ENCODE measurements around the gene IQCC. TPM values are rescaled to one million over a fixed set of nuclear protein-coding genes. Genes with fewer than 3 reads are reported as not detected.

The IQCC gene
- polyA plus RNA-seq, 3 donors, result 0.56 to 1.5 (median 0.79) TPM

DNA sequence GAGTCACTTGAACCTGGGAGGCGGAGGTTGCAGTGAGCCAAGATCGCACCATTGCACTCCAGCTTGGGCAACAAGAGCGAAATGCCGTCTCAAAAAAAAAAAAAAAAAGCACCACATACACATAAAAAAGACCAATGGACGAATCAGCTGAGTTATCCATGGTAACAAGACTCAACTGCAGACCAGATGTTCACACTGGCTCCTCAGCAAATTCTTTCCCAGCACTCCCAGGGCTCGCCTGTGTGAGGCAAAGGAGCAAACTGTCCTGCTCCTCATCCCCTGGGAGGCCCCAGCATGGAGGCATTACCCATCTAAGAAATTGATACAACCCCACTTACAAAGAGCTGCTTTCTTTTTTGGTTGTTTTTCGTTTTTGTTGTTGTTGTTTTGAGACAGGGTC lies 13.6 kb downstream of the IQCC start:
- no peak overlapping the region for H3K27ac ChIP-seq (ENCODE audit: low read depth, low read length)
- 82 to 87% (median 87%) methylated on average over 5 to 7 of the region's 7 CpGs for WGBS, 3 donors

- no peak overlapping the region for H3K27ac ChIP-seq (ENCODE audit: low read depth, low read length)
- WGBS, 3 donors, result 86 to 96% (median 91%) methylated on average over 4 of the region's 4 CpGs
Measured at GRCh38 chr1:32220746-32221580, 15.5 kb downstream of the IQCC start.

DNA sequence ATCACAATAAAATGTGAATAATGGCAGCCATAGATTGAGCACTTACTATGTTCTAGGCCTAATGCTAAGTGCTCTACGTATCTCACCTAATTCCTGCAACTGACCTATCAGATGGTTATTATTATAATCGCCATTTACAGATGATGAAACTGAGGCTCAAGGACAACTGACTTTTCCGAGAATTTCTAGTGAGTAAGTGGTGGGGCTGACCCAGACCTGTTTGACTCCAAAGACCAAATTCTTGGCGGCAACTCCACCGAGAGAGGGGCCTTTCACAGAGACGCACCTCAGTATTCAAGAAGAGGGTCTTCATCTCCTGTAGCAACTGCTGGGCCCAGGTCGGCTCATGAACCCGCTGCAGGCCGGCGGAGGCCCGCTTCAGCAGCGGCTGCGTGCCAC lies 16.1 kb downstream of the IQCC start:
- 7 to 12% (median 8%) methylated on average over 13 of the region's 13 CpGs for WGBS, 3 donors
- peak overlapping the region; percentile 45 for H3K27ac ChIP-seq (ENCODE audit: low read depth, low read length)

DNA sequence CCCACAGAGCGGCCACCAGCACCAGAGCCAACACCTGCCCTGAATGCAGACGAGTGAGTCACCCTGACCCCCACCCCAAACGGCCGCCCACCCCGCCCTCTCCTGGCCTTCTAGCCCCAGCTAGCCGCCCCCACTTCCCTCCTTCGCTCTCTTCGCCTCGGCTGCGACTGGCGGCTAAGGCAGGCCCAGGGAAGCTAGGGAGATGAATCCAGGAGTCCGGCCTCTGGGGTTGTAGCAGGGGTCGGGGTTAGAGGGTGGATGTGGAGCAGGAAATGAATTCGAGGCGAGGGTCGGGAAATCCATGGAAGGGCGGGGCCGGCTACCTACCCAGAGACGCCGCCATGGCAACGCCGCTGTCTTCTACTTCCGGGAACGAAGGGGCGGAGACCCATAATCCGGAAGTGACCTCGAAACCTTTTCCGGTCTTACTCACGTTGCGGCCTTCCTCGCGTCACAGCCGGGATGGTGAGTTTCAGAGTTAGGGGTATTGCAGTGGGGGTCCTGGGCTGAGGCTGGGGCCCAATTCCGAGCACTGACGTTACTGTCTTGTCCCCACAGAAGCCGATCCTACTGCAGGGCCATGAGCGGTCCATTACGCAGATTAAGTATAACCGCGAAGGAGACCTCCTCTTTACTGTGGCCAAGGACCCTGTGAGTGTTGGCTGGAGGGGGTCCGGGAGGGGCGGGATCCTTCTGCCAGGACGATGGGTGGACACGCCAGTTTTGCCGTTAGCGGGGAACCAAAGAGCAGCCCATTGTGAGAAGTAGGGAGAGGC lies 16.7 kb downstream of the IQCC start, which contains the start of the genes EIF3I and TMEM234:
Gene EIF3I (plus strand): TSS at position 428 of the 776 bp plus-strand sequence. CDS start 35 bp downstream, at position 463.
Gene TMEM234 (minus strand): TSS at position 374 of the 776 bp plus-strand sequence. CDS start 31 bp downstream, at position 343.
- 0 to 1% (median 1%) methylated on average over 43 to 46 of the region's 46 CpGs for WGBS, 3 donors
- peak within 1 kb of the TSS; percentile 71 for H3K27ac ChIP-seq (ENCODE audit: low read depth, low read length)

DNA sequence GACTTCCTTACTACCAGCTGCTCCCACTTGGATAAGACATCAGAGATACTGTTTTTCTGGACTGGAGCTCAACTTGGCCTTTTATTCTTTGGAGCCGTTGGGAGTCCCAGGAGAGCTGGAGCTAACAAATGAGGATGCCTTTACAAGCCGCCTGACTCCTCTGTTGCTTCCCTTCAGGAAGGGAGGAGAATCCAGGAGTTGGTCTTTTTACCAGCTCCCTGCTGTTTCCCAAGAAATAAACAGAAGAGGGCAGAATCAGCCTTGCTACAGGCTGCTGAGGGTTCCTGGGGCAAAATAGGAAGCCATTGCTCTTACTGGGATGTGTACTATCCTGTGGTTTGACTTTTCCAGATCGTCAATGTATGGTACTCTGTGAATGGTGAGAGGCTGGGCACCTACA lies 18.2 kb downstream of the IQCC start:
- WGBS, 3 donors, result 54 to 72% (median 59%) methylated on average over 3 of the region's 3 CpGs
- peak overlapping the region; percentile 51 for H3K27ac ChIP-seq (ENCODE audit: low read depth, low read length)

DNA sequence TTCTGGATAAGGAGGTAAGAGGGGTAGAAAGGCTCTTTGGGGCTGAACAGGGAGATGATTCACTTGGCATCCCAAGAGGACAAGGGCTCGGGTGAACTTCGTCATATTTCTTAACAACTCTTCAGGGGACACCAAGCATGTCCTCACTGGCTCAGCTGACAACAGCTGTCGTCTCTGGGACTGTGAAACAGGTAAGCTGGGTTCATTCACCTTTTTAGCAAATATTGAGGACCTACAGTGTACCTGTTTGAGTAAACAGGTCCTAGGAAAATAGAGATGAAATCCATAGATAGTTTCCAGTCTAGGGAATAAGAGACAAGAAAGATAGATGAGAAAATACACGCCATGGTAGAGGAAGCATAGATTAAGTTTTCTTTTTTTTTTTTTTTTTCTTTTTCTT lies 18.8 kb downstream of the IQCC start:
- H3K27ac ChIP-seq (ENCODE audit: low read depth, low read length), result no peak overlapping the region
- WGBS, 3 donors, result 81 to 89% (median 83%) methylated on average over 4 of the region's 4 CpGs

GRCh38 chr1:32228771-32229170 lies 23.3 kb downstream of the IQCC start:
- H3K27ac ChIP-seq (ENCODE audit: low read depth, low read length), result no peak overlapping the region
- WGBS, 3 donors, result 72 to 85% (median 81%) methylated on average over 3 of the region's 3 CpGs

- no peak overlapping the region for H3K27ac ChIP-seq (ENCODE audit: low read depth, low read length)
- WGBS, 3 donors, result 83% methylated on average over 5 of the region's 5 CpGs
Measured at GRCh38 chr1:32231843-32232432, 26.5 kb downstream of the IQCC start.

- 84 to 89% (median 85%) methylated on average over 8 of the region's 8 CpGs for WGBS, 3 donors
- no peak overlapping the region for H3K27ac ChIP-seq (ENCODE audit: low read depth, low read length)
Measured at GRCh38 chr1:32232558-32233304, 27.3 kb downstream of the IQCC start.

DNA sequence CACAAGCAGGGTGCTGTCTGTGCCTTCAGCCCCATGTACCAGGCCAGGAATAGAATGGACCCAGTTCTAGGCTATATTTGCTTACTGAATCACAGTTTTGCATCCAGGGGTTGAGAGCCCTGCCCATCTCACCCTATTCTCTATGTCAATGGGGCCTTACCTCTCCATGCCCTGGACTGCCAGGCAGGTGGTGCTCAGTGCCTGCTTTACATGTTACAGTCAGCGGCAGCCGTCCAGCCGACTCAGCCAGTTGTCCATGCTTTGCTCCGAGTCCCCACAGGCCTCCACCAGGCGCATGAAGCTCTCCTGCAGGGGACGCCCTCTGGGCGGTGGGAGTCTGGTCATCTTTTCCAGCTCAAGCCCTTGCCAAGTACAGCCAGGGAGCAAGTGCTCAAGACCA lies 29.3 kb downstream of the IQCC start:
- no peak overlapping the region for H3K27ac ChIP-seq (ENCODE audit: low read depth, low read length)
- WGBS, 3 donors, result 86% methylated on average over 7 of the region's 7 CpGs

DNA sequence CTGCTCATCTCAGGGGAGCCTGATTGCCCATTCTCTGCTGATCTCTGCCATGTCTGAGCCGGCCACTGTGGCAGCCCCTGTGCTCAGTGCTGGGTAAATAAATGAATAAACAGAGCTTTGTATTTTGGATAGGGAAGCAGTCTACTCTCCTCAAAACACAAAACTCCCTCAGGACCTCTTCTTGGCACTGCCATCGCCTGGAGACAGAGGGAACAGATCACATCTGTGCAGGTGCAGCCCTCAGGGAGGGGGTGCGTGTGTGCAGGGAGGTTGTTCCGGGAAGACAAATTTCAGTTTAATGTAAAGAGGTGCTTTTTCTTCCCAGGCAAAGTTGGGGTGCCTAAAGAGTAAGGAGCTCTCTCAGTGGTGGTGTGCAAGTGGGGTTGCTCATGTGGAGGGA lies 33.9 kb downstream of the IQCC start:
- WGBS, 3 donors, result 16 to 77% (median 68%) methylated on average over 4 of the region's 4 CpGs
- H3K27ac ChIP-seq (ENCODE audit: low read depth, low read length), result no peak overlapping the region

DNA sequence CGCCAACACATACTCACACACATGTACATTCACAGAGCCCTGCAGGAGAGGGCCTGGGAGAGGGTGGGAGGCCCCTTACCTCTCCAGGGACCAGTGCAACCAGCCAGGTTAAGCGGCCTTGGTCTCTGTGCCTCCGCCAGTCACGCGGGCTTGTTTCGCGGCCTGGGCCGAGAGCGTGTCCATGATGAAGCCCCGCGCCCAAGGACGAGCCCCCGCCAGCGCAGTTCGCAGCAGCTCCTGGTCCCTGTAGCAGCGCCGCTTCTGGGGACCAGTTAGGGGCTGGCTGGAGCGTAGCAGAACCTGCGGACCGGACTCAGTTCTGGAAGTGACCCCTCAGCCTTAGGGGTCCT lies 34.3 kb downstream of the IQCC start:
- WGBS, 3 donors, result 33 to 86% (median 72%) methylated on average over 19 to 20 of the region's 20 CpGs
- H3K27ac ChIP-seq (ENCODE audit: low read depth, low read length), result no peak overlapping the region

GRCh38 chr1:32240140-32240951 lies 34.9 kb downstream of the IQCC start:
- WGBS, 3 donors, result 1 to 6% (median 6%) methylated on average over 62 of the region's 62 CpGs
- H3K27ac ChIP-seq (ENCODE audit: low read depth, low read length), result no peak overlapping the region

DNA sequence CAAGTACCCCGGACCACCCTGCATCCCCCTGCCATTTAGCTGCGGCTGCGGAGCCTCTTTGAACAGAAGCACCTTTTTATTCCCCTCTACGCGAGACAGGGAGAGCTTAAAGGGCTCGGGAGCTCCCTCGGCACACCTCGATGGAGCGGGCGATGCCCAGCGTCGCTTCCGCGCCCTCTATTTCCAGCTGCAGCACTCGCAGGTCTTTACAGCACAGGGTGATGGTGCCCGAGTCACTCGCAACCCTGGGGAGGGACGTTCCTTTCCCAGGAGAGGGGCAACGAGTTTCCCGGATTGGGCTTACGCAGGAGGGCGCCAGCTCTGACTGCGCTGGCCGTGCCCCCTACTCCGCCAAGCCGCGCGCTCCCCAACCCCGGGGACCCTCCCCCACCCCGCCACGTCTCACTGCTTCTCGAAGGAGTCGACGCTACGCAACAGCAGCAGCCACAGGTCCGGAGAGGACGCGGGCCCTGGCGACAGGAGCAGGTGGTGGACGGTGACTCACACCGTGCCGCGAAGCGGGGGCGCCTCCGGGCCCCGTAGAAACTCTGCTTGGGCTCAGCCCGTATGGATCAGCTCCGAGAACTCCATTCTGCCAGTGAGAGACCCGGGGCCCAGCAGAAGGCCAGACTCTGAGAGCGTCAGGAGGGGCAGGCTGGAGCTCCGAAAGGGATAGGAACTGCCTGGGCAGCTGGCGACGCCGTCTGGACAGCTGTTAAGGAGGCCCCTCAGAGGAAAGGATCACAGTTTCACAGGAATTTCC lies 35.7 kb downstream of the IQCC start:
- WGBS, 3 donors, result 0 to 1% (median 0%) methylated on average over 54 to 55 of the region's 55 CpGs
- no peak overlapping the region for H3K27ac ChIP-seq (ENCODE audit: low read depth, low read length)

DNA sequence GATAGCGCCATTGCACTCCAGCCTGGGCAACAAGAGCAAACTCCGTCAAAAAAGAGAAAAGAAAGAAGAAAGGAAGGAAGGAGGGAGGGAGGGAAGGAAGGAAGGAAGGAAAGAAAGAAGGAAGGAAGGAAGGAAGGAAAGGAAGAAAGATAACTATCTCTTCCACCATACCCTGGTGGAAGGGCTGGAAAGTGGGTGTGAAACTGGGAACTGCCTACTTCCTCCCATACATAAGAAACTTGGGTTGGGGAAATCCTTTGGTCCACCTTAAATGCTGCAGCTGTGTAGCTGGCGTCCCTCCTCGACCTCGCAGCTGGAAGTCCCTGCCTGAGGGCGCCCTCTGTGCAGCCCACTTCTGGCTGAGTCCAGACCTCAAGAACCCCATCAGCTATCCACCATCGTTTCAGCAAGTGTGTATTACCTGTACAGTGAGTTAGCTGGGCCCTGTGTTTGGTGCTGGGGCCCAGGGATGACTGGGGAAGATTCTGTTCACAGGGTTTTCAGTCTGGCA lies 36.9 kb downstream of the IQCC start:
- H3K27ac ChIP-seq (ENCODE audit: low read depth, low read length), result no peak overlapping the region
- 24 to 44% (median 28%) methylated on average over 7 of the region's 7 CpGs for WGBS, 3 donors

- WGBS, 3 donors, result 38 to 78% (median 40%) methylated on average over 3 of the region's 3 CpGs
- H3K27ac ChIP-seq (ENCODE audit: low read depth, low read length), result peak within 1 kb of the TSS; percentile 48
Measured at GRCh38 chr1:32246888-32247273, 41.4 kb downstream of the IQCC start, which contains the start of gene FAM167B. TSS of gene FAM167B (plus strand) at chr1:32247222. CDS start at chr1:32247422, 200 bp downstream.

DNA sequence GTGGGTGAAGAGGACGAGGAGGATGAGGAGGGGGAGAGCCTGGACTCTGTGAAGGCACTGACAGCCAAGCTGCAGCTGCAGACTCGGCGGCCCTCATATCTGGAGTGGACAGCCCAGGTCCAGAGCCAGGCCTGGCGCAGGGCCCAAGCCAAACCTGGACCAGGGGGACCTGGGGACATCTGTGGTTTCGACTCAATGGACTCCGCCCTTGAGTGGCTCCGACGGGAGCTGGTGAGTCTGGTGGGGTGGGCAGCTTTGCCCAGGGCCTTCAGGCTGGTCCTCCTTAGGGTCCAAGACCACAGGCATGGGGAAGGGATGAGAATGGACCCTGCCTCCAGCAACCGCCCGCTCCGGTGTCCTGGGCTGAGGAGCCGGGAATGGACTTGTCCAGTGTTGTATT lies 42.0 kb downstream of the IQCC start:
- peak overlapping the region; percentile 48 for H3K27ac ChIP-seq (ENCODE audit: low read depth, low read length)
- WGBS, 3 donors, result 70 to 74% (median 74%) methylated on average over 12 of the region's 12 CpGs
